GM12878 (cell line): ENCODE results near the gene SMIM35. TPM values are rescaled to one million over a fixed set of nuclear protein-coding genes. Genes with fewer than 3 reads are reported as not detected.

ENCODE experiments used
- BACH1 ChIP-seq: fragments of 450-650 bp; IDR thresholded peaks from 2 replicates; pipeline ENCODE4 v1.6.1; 2017; ENCODE audit warnings: mild to moderate bottlenecking, borderline replicate concordance
- BCL11A ChIP-seq: IDR thresholded peaks from 2 replicates; pipeline ENCODE4 v1.6.1; 2011; ENCODE audit warnings: low read depth, low read length
- BHLHE40 ChIP-seq, 2 experiments: fragments of 450-650 bp in 1 of 2; IDR thresholded peaks; 2 replicates each; pipeline ENCODE4 v1.6.1; 2011 to 2017; ENCODE audit warnings: low read depth in 2 of 2, borderline replicate concordance in 1 of 2, improper control_type of control experiment in 1 of 2, low read length in 1 of 2, mild to moderate bottlenecking in 1 of 2
- CREB1 ChIP-seq: IDR thresholded peaks from 2 replicates; pipeline ENCODE4 v1.6.1; 2012; ENCODE audit warnings: low read depth, mild to moderate bottlenecking, inconsistent platforms
- HDAC6 ChIP-seq: fragments of 200-600 bp; sonication (generic); IDR thresholded peaks from one replicate; pipeline ENCODE4 v1.8.0; 2017; ENCODE audit warnings: antibody characterized with exemption; ENCODE audit not compliant: unreplicated experiment
- LARP7 ChIP-seq: fragments of 450-650 bp; IDR thresholded peaks from 2 replicates; pipeline ENCODE4 v1.6.1; 2017; ENCODE audit warnings: mild to moderate bottlenecking
- MEF2B ChIP-seq: fragments of 450-650 bp; IDR thresholded peaks from 2 replicates; pipeline ENCODE4 v1.6.1; 2018; ENCODE audit warnings: mild to moderate bottlenecking, moderate library complexity; ENCODE audit not compliant: partially characterized antibody, poor library complexity, severe bottlenecking
- NR2C1 ChIP-seq: fragments of 450-650 bp; IDR thresholded peaks from 2 replicates; pipeline ENCODE4 v1.6.1; 2017; ENCODE audit warnings: antibody characterized with exemption, mild to moderate bottlenecking, moderate library complexity
- PAX8 ChIP-seq: fragments of 450-650 bp; IDR thresholded peaks from 2 replicates; pipeline ENCODE4 v1.6.1; 2017; ENCODE audit warnings: mild to moderate bottlenecking, moderate library complexity
- POLR2AphosphoS5 ChIP-seq: IDR thresholded peaks from 2 replicates; pipeline ENCODE4 v1.6.1; 2011; ENCODE audit warnings: mild to moderate bottlenecking, low read length, inconsistent platforms
- RAD21 ChIP-seq: IDR thresholded peaks from 2 replicates; pipeline ENCODE4 v1.6.1; 2011; ENCODE audit warnings: mild to moderate bottlenecking, low read depth, low read length, moderate library complexity; ENCODE audit not compliant: insufficient read depth
- SIN3A ChIP-seq: IDR thresholded peaks from 2 replicates; pipeline ENCODE4 v1.6.1; 2012; ENCODE audit warnings: low read depth, low read length, improper control_type of control experiment
- SP1 ChIP-seq: IDR thresholded peaks from one replicate; pipeline ENCODE4 v1.6.1; 2011; ENCODE audit warnings: low read depth, low read length
- SREBF1 ChIP-seq: IDR thresholded peaks from 2 replicates; pipeline ENCODE4 v1.6.1; 2012; ENCODE audit warnings: mild to moderate bottlenecking, low read length
- SREBF2 ChIP-seq: IDR thresholded peaks from 2 replicates; pipeline ENCODE4 v1.6.1; 2012; ENCODE audit warnings: mild to moderate bottlenecking, low read length
- TBL1XR1 ChIP-seq: IDR thresholded peaks from 2 replicates; pipeline ENCODE4 v1.6.1; 2012; ENCODE audit warnings: low read depth, low read length, improper control_type of control experiment
- YY1 ChIP-seq: IDR thresholded peaks from 2 replicates; pipeline ENCODE4 v1.6.1; 2011; ENCODE audit warnings: low read depth, mild to moderate bottlenecking, low read length
- ZNF24 ChIP-seq: fragments of 450-650 bp; IDR thresholded peaks from 2 replicates; pipeline ENCODE4 v1.6.1; 2017; ENCODE audit warnings: antibody characterized with exemption, mild to moderate bottlenecking
- polyA plus RNA-seq, 11 experiments: library from polyadenylated mRNA; depleted of rRNA in 4 of 11; unstranded in 6 of 11; stranded (reverse) in 5 of 11; fragments of >200 nt; fragmentation: Nextera tagmentation in 4 of 11; fragmentation: Illumina TruSeq in 1 of 11; extraction: Ambion mirVana in 4 of 11; extraction: Trizol in 1 of 11; gene quantifications; 1 replicate in 1 of 11; 2 replicates in 10 of 11; pipeline versions ENCODE4 v1.2.1 to v1.2.3, GENCODE V29; 2011 to 2016; ENCODE audit warnings: inconsistent platforms in 2 of 11, missing spikeins in 2 of 11, low read depth in 1 of 11
- total RNA-seq, 4 experiments: library from RNA; depleted of rRNA in 3 of 4; stranded (reverse); fragments of >200 nt in 3 of 4; fragmentation: Illumina TruSeq in 1 of 4; extraction: Trizol in 1 of 4; gene quantifications; 2 replicates each; pipeline versions ENCODE4 v1.2.1 to v1.2.3, GENCODE V29; 2013 to 2021
- TF ChIP-seq, protein P1 (sequence below): IDR thresholded peaks from 2 replicates; pipeline ENCODE4 v1.6.1; 2012; ENCODE audit warnings: low read length, inconsistent platforms
- TF ChIP-seq, protein P2 (sequence below): fragments of 450-650 bp; formaldehyde crosslinking; IDR thresholded peaks from 2 replicates; pipeline ENCODE4 v1.5.0; 2022; ENCODE audit warnings: mild to moderate bottlenecking, missing genetic modification characterization
- TF ChIP-seq, protein P3 (sequence below): IDR thresholded peaks from 2 replicates; pipeline ENCODE4 v1.6.1; 2012; ENCODE audit warnings: improper control_type of control experiment, low read depth, low read length; ENCODE audit not compliant: insufficient replicate concordance

SMIM35 gene
- total and polyA plus RNA-seq, 10 of the 15 experiments (the other 5 are each of a cell fraction or from before 2014, with no cell fraction given): 0.02 to 1.1 (median 0.05) TPM; not detected in 5

DNA sequence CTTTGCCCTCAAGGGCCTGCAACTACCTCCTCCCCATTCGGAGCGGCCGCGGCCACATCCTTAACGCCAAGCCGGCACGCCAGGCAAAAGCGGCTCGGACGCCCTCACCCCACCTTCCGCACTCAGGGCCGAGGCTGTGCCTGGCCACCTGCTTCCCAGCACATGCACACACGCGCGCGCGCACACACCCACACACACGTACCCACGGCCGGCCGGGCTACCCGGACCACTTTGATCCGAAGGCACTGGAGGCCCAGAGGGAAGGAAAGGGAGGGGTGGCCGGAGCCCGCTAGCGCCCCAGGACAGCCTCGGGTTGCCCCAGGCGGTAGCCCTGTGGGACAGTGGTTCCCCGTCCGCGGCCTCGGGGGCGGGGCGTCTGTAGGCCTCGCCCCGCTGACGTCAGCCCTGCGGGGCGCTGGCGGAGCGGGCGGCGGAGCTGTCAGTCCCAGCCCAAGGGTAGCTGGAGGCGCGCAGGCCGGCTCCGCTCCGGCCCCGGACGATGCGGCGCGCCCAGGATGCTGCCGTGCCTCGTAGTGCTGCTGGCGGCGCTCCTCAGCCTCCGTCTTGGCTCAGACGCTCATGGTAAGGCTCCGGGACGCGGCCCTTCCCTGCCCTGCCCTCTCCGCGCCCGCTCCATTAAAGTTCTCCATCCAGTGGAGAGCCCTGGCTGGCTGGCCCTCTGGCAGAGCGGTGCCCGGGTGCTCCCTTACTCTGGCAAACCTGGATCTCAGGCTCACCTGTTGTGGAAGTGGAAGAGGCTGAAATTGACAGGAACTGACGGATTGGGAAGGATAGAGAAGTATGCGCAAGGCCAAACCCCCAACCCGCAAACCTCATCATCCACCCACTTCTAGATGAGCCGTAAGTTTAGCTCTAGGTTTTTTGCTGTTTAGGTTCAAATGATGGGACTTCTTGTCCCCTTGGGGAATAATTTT lies 100.5 kb downstream of the SMIM35 start, which contains the start of gene IL10RA (continued):
- no peak for TF ChIP-seq NR2C1
- TF ChIP-seq PAX8: no peak
- peak; percentile 19; the same call in 1 of the 2 replicates for TF ChIP-seq YY1
- TF ChIP-seq, protein P1, sequence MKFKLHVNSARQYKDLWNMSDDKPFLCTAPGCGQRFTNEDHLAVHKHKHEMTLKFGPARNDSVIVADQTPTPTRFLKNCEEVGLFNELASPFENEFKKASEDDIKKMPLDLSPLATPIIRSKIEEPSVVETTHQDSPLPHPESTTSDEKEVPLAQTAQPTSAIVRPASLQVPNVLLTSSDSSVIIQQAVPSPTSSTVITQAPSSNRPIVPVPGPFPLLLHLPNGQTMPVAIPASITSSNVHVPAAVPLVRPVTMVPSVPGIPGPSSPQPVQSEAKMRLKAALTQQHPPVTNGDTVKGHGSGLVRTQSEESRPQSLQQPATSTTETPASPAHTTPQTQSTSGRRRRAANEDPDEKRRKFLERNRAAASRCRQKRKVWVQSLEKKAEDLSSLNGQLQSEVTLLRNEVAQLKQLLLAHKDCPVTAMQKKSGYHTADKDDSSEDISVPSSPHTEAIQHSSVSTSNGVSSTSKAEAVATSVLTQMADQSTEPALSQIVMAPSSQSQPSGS: no peak
- 0 out of 2 replicates have a peak, but pooled peaks have one; percentile 55 for TF ChIP-seq TBL1XR1
- peak; percentile 96 for TF ChIP-seq POLR2AphosphoS5
- peak; percentile 88 for TF ChIP-seq CREB1
- TF ChIP-seq BACH1: peak; percentile 63
- TF ChIP-seq RAD21: no peak
- TF ChIP-seq, protein P2, sequence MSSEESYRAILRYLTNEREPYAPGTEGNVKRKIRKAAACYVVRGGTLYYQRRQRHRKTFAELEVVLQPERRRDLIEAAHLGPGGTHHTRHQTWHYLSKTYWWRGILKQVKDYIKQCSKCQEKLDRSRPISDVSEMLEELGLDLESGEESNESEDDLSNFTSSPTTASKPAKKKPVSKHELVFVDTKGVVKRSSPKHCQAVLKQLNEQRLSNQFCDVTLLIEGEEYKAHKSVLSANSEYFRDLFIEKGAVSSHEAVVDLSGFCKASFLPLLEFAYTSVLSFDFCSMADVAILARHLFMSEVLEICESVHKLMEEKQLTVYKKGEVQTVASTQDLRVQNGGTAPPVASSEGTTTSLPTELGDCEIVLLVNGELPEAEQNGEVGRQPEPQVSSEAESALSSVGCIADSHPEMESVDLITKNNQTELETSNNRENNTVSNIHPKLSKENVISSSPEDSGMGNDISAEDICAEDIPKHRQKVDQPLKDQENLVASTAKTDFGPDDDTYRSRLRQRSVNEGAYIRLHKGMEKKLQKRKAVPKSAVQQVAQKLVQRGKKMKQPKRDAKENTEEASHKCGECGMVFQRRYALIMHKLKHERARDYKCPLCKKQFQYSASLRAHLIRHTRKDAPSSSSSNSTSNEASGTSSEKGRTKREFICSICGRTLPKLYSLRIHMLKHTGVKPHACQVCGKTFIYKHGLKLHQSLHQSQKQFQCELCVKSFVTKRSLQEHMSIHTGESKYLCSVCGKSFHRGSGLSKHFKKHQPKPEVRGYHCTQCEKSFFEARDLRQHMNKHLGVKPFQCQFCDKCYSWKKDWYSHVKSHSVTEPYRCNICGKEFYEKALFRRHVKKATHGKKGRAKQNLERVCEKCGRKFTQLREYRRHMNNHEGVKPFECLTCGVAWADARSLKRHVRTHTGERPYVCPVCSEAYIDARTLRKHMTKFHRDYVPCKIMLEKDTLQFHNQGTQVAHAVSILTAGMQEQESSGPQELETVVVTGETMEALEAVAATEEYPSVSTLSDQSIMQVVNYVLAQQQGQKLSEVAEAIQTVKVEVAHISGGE (CRISPR knock-in tag): no peak
- no peak for TF ChIP-seq SREBF1
- TF ChIP-seq LARP7: peak; percentile 79
- TF ChIP-seq, protein P3, sequence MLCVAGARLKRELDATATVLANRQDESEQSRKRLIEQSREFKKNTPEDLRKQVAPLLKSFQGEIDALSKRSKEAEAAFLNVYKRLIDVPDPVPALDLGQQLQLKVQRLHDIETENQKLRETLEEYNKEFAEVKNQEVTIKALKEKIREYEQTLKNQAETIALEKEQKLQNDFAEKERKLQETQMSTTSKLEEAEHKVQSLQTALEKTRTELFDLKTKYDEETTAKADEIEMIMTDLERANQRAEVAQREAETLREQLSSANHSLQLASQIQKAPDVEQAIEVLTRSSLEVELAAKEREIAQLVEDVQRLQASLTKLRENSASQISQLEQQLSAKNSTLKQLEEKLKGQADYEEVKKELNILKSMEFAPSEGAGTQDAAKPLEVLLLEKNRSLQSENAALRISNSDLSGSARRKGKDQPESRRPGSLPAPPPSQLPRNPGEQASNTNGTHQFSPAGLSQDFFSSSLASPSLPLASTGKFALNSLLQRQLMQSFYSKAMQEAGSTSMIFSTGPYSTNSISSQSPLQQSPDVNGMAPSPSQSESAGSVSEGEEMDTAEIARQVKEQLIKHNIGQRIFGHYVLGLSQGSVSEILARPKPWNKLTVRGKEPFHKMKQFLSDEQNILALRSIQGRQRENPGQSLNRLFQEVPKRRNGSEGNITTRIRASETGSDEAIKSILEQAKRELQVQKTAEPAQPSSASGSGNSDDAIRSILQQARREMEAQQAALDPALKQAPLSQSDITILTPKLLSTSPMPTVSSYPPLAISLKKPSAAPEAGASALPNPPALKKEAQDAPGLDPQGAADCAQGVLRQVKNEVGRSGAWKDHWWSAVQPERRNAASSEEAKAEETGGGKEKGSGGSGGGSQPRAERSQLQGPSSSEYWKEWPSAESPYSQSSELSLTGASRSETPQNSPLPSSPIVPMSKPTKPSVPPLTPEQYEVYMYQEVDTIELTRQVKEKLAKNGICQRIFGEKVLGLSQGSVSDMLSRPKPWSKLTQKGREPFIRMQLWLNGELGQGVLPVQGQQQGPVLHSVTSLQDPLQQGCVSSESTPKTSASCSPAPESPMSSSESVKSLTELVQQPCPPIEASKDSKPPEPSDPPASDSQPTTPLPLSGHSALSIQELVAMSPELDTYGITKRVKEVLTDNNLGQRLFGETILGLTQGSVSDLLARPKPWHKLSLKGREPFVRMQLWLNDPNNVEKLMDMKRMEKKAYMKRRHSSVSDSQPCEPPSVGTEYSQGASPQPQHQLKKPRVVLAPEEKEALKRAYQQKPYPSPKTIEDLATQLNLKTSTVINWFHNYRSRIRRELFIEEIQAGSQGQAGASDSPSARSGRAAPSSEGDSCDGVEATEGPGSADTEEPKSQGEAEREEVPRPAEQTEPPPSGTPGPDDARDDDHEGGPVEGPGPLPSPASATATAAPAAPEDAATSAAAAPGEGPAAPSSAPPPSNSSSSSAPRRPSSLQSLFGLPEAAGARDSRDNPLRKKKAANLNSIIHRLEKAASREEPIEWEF: no peak
- TF ChIP-seq BHLHE40 (IDR thresholded peaks at IDR 0.05; ENCODE audit: borderline replicate concordance in 1 of 2, low read depth in 2 of 2, low read length in 1 of 2): peak; percentile 58 to 90; a peak in 3 of 4 replicates
- TF ChIP-seq SIN3A: peak; percentile 25; the same call in 1 of the 2 replicates
- peak; percentile 51 for TF ChIP-seq MEF2B
- no peak for TF ChIP-seq SREBF2
- TF ChIP-seq HDAC6: peak; percentile 32
- no peak for TF ChIP-seq BCL11A
- peak; percentile 77 for TF ChIP-seq SP1
- no peak for TF ChIP-seq ZNF24
